HG02884 (cell line): ENCODE measurements around the gene NEDD4L.
"Not testable (repeated sequence)": the region's sequence is repeated elsewhere in the genome, so short reads cannot be mapped to it uniquely, and the experiment has no call there.

Experiments
- ATAC-seq: cut with Tn5 transposase; IDR thresholded peaks from one replicate; pipeline ENCODE4 v1.9.1; 2021; ENCODE audit warnings: mild to moderate bottlenecking, moderate library complexity; ENCODE audit not compliant: unreplicated experiment

Gene NEDD4L

GRCh38 chr18:58282872-58283271 is 238.8 kb downstream of the NEDD4L start:
- ATAC-seq = not testable (repeated sequence)

GRCh38 chr18:58284699-58285448 is 240.8 kb downstream of the NEDD4L start:
- no peak for ATAC-seq

GRCh38 chr18:58285449-58286130 is 241.6 kb downstream of the NEDD4L start:
- no peak for ATAC-seq

GRCh38 chr18:58286632-58287352 is 242.8 kb downstream of the NEDD4L start:
- ATAC-seq = no peak

- ATAC-seq = no peak
These were observed 243.6 kb downstream of the NEDD4L start for GRCh38 chr18:58287353-58288274.

GRCh38 chr18:58288921-58289797 is 245.1 kb downstream of the NEDD4L start:
- ATAC-seq = peak; percentile 91

- no peak for ATAC-seq
These were observed 246.2 kb downstream of the NEDD4L start for GRCh38 chr18:58290116-58290695.

- no peak for ATAC-seq
These were observed 247.1 kb downstream of the NEDD4L start for GRCh38 chr18:58291131-58291530.

- no peak for ATAC-seq
These were observed 248.6 kb downstream of the NEDD4L start for GRCh38 chr18:58292638-58293037.

- no peak for ATAC-seq
These were observed 253.2 kb downstream of the NEDD4L start for GRCh38 chr18:58297198-58297597.

GRCh38 chr18:58298251-58299134 is 254.5 kb downstream of the NEDD4L start:
- ATAC-seq = no peak

GRCh38 chr18:58299135-58299473 is 255.1 kb downstream of the NEDD4L start:
- ATAC-seq = no peak

- no peak for ATAC-seq
These were observed 255.9 kb downstream of the NEDD4L start for GRCh38 chr18:58299936-58300335.

GRCh38 chr18:58300867-58301266 is 256.8 kb downstream of the NEDD4L start:
- ATAC-seq = no peak

GRCh38 chr18:58302811-58303210 is 258.8 kb downstream of the NEDD4L start:
- ATAC-seq = no peak

- peak; percentile 95 for ATAC-seq
These were observed 259.3 kb downstream of the NEDD4L start for GRCh38 chr18:58303363-58303762.

GRCh38 chr18:58305792-58306191 is 261.8 kb downstream of the NEDD4L start:
- no peak for ATAC-seq

- no peak for ATAC-seq
These were observed 263.4 kb downstream of the NEDD4L start for GRCh38 chr18:58307441-58307840.
